ENCODE measurements around the gene MIPEP. TPM values are rescaled to one million over a fixed set of nuclear protein-coding genes. Genes with fewer than 3 reads are reported as not detected.

The MIPEP gene
- total RNA-seq, 2 donors from 2014 or later: 26.2 to 27.1 TPM

- WGBS: 48% methylated on average over 2 of the region's 2 CpGs
- H3K36me3 ChIP-seq: no peaks in the 10 kb centered on the region
- H3K9me3 ChIP-seq: no peaks in the 10 kb centered on the region
- H3K27me3 ChIP-seq (replicated peaks; ENCODE audit: insufficient read depth): no peaks in the 10 kb centered on the region
- DNase-seq (ENCODE audit: low spot score): no peak
- TF ChIP-seq POLR2AphosphoS5 (IDR thresholded peaks at IDR 0.05): no peak
- TF ChIP-seq CTCF (IDR thresholded peaks at IDR 0.05): no peak
- TF ChIP-seq POLR2A (IDR thresholded peaks at IDR 0.05): no peak
- H3K4me3 ChIP-seq: no peak overlapping the region
- H3K27ac ChIP-seq: no peak overlapping the region
- H3K4me1 ChIP-seq (replicated peaks): peaks cover 3% of the 10 kb centered on the region
- intact Hi-C loops (cut with DNase I): no loop called here
Observed at GRCh38 chr13:23852351-23852750, 36.8 kb downstream of the MIPEP start.

DNA sequence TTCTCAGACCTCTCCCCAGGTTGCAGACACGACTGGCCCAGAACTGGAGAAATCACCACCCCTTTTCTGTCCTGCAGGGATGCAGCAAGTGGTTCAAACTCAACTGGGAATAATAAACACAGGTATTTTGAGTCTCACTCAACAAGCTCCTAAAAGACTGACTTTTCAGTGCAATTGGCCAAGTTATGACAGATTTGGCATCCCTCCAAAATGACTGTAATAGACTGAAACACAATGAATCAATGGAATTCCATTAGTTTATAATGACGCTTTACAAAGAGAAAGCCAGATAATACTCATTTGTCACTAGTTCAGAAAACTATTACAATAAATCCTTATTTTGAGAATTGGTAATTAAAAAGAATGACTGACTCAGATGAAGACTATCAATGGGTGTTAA lies 38.1 kb downstream of the MIPEP start:
- H3K4me1 ChIP-seq (replicated peaks): peaks cover 3% of the 10 kb centered on the region
- DNase-seq (ENCODE audit: low spot score): no peak
- 88% methylated on average over 2 of the region's 2 CpGs for WGBS
- H3K9me3 ChIP-seq: no peaks in the 10 kb centered on the region
- H3K27ac ChIP-seq: no peak overlapping the region
- H3K27me3 ChIP-seq (replicated peaks; ENCODE audit: insufficient read depth): no peaks in the 10 kb centered on the region
- TF ChIP-seq CTCF (IDR thresholded peaks at IDR 0.05) (no peak), POLR2A (IDR thresholded peaks at IDR 0.05) (no peak), POLR2AphosphoS5 (IDR thresholded peaks at IDR 0.05) (no peak)
- no peak overlapping the region for H3K4me3 ChIP-seq
- no peaks in the 10 kb centered on the region for H3K36me3 ChIP-seq
- intact Hi-C loops (cut with DNase I): no loop called here

- Histone ChIP-seq H3K9me3 (no peaks in the 10 kb centered on the region), H3K36me3 (no peaks in the 10 kb centered on the region), H3K27me3 (replicated peaks; ENCODE audit: insufficient read depth) (no peaks in the 10 kb centered on the region), H3K4me1 (replicated peaks) (peaks cover 3% of the 10 kb centered on the region), H3K4me3 (no peak overlapping the region), H3K27ac (no peak overlapping the region)
- intact Hi-C loops (cut with DNase I): no loop called here
- 94% methylated on average over 1 of the region's 1 CpG for WGBS
- no peak for TF ChIP-seq CTCF (IDR thresholded peaks at IDR 0.05)
- TF ChIP-seq POLR2AphosphoS5 (IDR thresholded peaks at IDR 0.05): no peak
- no peak for TF ChIP-seq POLR2A (IDR thresholded peaks at IDR 0.05)
- no peak for DNase-seq (ENCODE audit: low spot score)
Observed at GRCh38 chr13:23850134-23850533, 39.1 kb downstream of the MIPEP start.

- H3K27ac ChIP-seq: no peak overlapping the region
- no peaks in the 10 kb centered on the region for H3K9me3 ChIP-seq
- intact Hi-C loops (cut with DNase I): no loop called here
- no peak overlapping the region for H3K4me3 ChIP-seq
- WGBS: 95% methylated on average over 2 of the region's 2 CpGs
- no peaks in the 10 kb centered on the region for H3K27me3 ChIP-seq (replicated peaks; ENCODE audit: insufficient read depth)
- no peak for DNase-seq (ENCODE audit: low spot score)
- peaks cover 3% of the 10 kb centered on the region for H3K4me1 ChIP-seq (replicated peaks)
- H3K36me3 ChIP-seq: no peaks in the 10 kb centered on the region
- TF ChIP-seq POLR2A (IDR thresholded peaks at IDR 0.05) (no peak), POLR2AphosphoS5 (IDR thresholded peaks at IDR 0.05) (no peak), CTCF (IDR thresholded peaks at IDR 0.05) (no peak)
Observed at GRCh38 chr13:23849670-23850069, 39.5 kb downstream of the MIPEP start.

DNA sequence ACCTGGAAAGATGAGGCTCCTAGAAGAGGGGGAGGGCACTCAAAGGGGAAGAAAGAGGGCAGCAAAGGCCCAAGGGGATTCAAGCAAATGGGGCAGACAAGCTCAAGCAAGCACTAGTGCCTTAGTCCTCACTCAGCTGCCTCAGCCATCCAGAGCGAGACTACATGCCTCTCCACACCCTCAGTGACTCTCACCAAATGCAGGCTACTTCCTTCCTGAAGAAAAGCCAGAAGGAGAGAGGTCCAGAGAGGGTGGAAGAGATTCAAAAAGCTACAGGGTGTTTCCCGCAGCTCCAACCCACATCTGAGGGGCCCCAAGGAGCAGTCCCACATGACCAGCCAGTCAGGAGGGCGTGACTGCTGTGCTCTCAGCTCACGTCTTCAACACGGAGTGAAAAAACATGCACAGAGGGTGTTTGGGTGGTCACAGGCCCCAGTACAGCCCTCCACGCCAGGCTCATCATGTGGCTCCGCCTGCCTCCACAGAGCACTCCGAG lies 40.5 kb downstream of the MIPEP start:
- Histone ChIP-seq H3K9me3 (no peaks in the 10 kb centered on the region), H3K27me3 (replicated peaks; ENCODE audit: insufficient read depth) (no peaks in the 10 kb centered on the region), H3K4me3 (no peak overlapping the region), H3K36me3 (no peaks in the 10 kb centered on the region), H3K27ac (peak overlapping the region in 1 of 2 donors; percentile 33), H3K4me1 (replicated peaks) (peaks cover 3% of the 10 kb centered on the region)
- DNase-seq (ENCODE audit: low spot score): no peak
- TF ChIP-seq POLR2AphosphoS5 (IDR thresholded peaks at IDR 0.05): no peak
- no peak for TF ChIP-seq POLR2A (IDR thresholded peaks at IDR 0.05)
- no peak for TF ChIP-seq CTCF (IDR thresholded peaks at IDR 0.05)
- WGBS: 84% methylated on average over 8 of the region's 8 CpGs
- intact Hi-C loops (cut with DNase I): no loop called here

Data from prostate gland (tissue), 2 donors.